ENCODE data around the gene MRC2. TPM values are rescaled to one million over a fixed set of nuclear protein-coding genes. Genes with fewer than 3 reads are reported as not detected.

The MRC2 gene
- total RNA-seq, 1 experiment from 2014 or later = 34.3 TPM

DNA sequence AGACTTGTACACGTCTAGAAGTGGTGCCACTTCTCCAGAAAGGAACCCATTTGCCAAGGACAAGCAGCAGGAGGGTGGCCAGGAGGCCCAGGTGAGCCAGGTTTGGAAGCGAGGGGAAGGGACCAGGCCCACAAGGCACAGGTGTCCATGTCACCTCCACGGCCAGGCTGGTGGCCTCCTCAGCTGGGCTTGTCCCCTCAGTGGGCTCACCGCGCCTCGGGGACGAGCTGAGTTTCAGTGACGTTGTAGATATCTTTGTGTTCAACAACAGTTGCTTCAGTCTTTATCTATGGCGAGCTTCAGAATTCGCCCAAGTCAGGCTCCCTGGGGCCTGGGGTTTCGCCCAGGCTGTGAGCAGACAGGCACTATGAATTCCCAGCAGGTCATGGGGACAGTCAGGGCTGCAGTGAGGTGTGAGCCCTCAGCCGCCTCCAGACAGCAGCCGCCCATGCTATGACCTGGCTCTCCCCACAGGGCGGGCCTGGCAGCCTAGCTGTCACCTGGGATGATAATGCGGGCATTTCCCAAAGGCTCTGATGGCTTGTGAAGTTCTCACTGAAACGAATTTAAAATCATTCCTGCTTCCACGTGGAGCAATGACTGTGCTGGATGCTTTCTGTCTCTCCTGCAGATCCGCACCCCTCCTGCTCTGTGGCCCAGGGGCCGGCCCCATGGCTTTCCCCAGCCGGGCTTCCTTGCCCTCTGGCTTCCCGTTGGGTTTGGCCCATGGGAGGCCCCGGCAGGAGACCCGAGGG is 89.5 kb downstream of the MRC2 start:
- Histone ChIP-seq H3K27ac (ENCODE audit: low read depth, low read length, poor library complexity, severe bottlenecking) (no peak overlapping the region), H3K9me3 (ENCODE audit: low read depth, low read length, poor library complexity, severe bottlenecking) (no peaks in the 10 kb centered on the region), H3K4me3 (ENCODE audit: low read depth, low read length, poor library complexity, severe bottlenecking) (no peak overlapping the region), H3K27me3 (replicated peaks; ENCODE audit: insufficient read depth, low read depth, low read length, poor library complexity) (peaks cover 5% of the 10 kb centered on the region), H3K4me1 (ENCODE audit: insufficient read depth, low read length, poor library complexity, severe bottlenecking) (no peaks in the 10 kb centered on the region), H3K36me3 (ENCODE audit: insufficient read depth, low read length, poor library complexity, severe bottlenecking) (no peaks in the 10 kb centered on the region)
- ChIA-PET POLR2A (ENCODE audit: low non-redundant PET) (no interaction called here), CTCF (interaction anchor here (0.7 kb wide), 1 partner anchor 10 kb away, joined by 3 read pairs; no protein-coding TSS in a partner anchor)
- DNase-seq (ENCODE audit: low spot score) = no peak
- no TSS peak for BruUV-seq (replicated peaks)
- no peak for TF ChIP-seq EZH2 (IDR thresholded peaks at IDR 0.05; ENCODE audit: borderline replicate concordance, low read depth, low read length, poor library complexity, severe bottlenecking)
- TF ChIP-seq, protein P1, sequence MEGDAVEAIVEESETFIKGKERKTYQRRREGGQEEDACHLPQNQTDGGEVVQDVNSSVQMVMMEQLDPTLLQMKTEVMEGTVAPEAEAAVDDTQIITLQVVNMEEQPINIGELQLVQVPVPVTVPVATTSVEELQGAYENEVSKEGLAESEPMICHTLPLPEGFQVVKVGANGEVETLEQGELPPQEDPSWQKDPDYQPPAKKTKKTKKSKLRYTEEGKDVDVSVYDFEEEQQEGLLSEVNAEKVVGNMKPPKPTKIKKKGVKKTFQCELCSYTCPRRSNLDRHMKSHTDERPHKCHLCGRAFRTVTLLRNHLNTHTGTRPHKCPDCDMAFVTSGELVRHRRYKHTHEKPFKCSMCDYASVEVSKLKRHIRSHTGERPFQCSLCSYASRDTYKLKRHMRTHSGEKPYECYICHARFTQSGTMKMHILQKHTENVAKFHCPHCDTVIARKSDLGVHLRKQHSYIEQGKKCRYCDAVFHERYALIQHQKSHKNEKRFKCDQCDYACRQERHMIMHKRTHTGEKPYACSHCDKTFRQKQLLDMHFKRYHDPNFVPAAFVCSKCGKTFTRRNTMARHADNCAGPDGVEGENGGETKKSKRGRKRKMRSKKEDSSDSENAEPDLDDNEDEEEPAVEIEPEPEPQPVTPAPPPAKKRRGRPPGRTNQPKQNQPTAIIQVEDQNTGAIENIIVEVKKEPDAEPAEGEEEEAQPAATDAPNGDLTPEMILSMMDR (conservative IDR thresholded peaks at IDR 0.05; ENCODE audit: low read depth, low read length) = no peak
- intact Hi-C loops (cut with micrococcal nuclease; ENCODE audit: unreplicated experiment) = no loop called here

DNA sequence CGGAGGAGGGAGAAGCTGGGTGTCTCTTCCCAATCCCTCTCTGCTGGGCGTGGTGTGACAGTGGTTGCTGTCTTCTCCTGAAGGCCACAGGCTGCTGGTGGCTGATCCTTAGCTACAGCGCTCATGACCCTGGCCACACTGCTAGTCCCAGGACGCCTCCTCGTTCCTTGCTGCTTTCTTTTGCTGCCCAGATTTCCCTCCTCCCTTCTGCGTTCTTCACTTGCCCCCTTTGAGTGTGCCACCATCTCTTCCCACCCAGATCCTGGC is 90.1 kb downstream of the MRC2 start:
- intact Hi-C loops (cut with micrococcal nuclease; ENCODE audit: unreplicated experiment) = no loop called here
- TF ChIP-seq, protein P1 (conservative IDR thresholded peaks at IDR 0.05; ENCODE audit: low read depth, low read length) = no peak
- TF ChIP-seq EZH2 (IDR thresholded peaks at IDR 0.05; ENCODE audit: borderline replicate concordance, low read depth, low read length, poor library complexity, severe bottlenecking) = no peak
- no TSS peak for BruUV-seq (replicated peaks)

DNA sequence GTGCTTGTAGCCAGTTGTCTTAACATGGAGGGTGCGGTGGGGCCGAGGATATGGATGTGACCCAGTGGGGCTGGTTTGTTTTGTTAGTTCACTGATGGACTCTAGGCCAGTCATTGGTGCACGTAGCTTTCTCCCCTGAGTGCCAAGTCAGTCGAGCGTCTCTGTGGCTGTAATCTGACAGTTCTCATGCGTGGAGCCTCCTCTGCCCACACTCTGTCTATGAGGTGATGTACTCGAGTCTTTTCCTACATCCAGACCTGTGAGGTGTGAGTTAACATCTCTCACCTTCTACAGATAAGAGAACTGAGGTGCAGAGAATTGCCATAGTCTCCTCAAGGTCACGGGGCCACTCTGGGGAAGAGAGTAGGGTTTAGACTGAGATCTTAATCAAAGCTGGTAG is 90.4 kb downstream of the MRC2 start:
- Histone ChIP-seq H3K36me3 (ENCODE audit: insufficient read depth, low read length, poor library complexity, severe bottlenecking) (no peaks in the 10 kb centered on the region), H3K9me3 (ENCODE audit: low read depth, low read length, poor library complexity, severe bottlenecking) (no peaks in the 10 kb centered on the region), H3K27me3 (replicated peaks; ENCODE audit: insufficient read depth, low read depth, low read length, poor library complexity) (peaks cover 5% of the 10 kb centered on the region), H3K27ac (ENCODE audit: low read depth, low read length, poor library complexity, severe bottlenecking) (no peak overlapping the region), H3K4me1 (ENCODE audit: insufficient read depth, low read length, poor library complexity, severe bottlenecking) (no peaks in the 10 kb centered on the region), H3K4me3 (ENCODE audit: low read depth, low read length, poor library complexity, severe bottlenecking) (no peak overlapping the region)
- DNase-seq (ENCODE audit: low spot score) = no peak
- POLR2A ChIA-PET (ENCODE audit: low non-redundant PET) = no interaction called here
- no peak for TF ChIP-seq EZH2 (IDR thresholded peaks at IDR 0.05; ENCODE audit: borderline replicate concordance, low read depth, low read length, poor library complexity, severe bottlenecking)
- TF ChIP-seq, protein P1 (conservative IDR thresholded peaks at IDR 0.05; ENCODE audit: low read depth, low read length) = no peak
- CTCF ChIA-PET = no interaction called here
- intact Hi-C loops (cut with micrococcal nuclease; ENCODE audit: unreplicated experiment) = no loop called here
- BruUV-seq (replicated peaks) = no TSS peak

More for the DNA sequence above, 90.1 kb downstream of the MRC2 start:
- Histone ChIP-seq H3K27me3 (replicated peaks; ENCODE audit: insufficient read depth, low read depth, low read length, poor library complexity) (peaks cover 5% of the 10 kb centered on the region), H3K4me3 (ENCODE audit: low read depth, low read length, poor library complexity, severe bottlenecking) (no peak overlapping the region), H3K9me3 (ENCODE audit: low read depth, low read length, poor library complexity, severe bottlenecking) (no peaks in the 10 kb centered on the region), H3K4me1 (ENCODE audit: insufficient read depth, low read length, poor library complexity, severe bottlenecking) (no peaks in the 10 kb centered on the region), H3K27ac (ENCODE audit: low read depth, low read length, poor library complexity, severe bottlenecking) (no peak overlapping the region), H3K36me3 (ENCODE audit: insufficient read depth, low read length, poor library complexity, severe bottlenecking) (no peaks in the 10 kb centered on the region)
- CTCF ChIA-PET = no interaction called here
- POLR2A ChIA-PET (ENCODE audit: low non-redundant PET) = no interaction called here
- no peak for DNase-seq (ENCODE audit: low spot score)
